HepG2 (cell line): Measurements from ENCODE around the gene CARMIL1. TPM values are rescaled to one million over a fixed set of nuclear protein-coding genes. Genes with fewer than 3 reads are reported as not detected.

Source experiments
- ATAC-seq: fragments of 200-7000 bp; cut with Tn5 transposase; 3 replicates; pipeline ENCODE4 v1.9.1; 2020; ENCODE audit warnings: mild to moderate bottlenecking, moderate library complexity
- BruUV-seq: library from RNA; stranded (reverse); fragments of 400-500 nt; replicated peaks from 2 replicates; lab custom pipeline; 2021; lab: Mats Ljungman, UMichigan
- CTCF ChIA-PET: fragments of 300-600 bp; formaldehyde crosslinking; extraction: SDS; loops from one replicate; lab custom pipeline; 2021; ENCODE audit warnings: low total read pairs, inconsistent platforms, low intra/inter-chr PET ratio; lab: Yijun Ruan, JAX
- POLR2A ChIA-PET: fragments of 350-600 bp; sonication (Branson Sonifier 250); formaldehyde crosslinking; loops from one replicate; lab custom pipeline; 2020; ENCODE audit warnings: antibody characterized with exemption, inconsistent platforms; lab: Yijun Ruan, JAX
- DNase-seq: peaks from one replicate; pipeline ENCODE4 v3.0.0-alpha.2; 2015; ENCODE audit warnings: low spot score
- FAIRE-seq: peaks from 3 replicates; lab custom pipeline; 2011; peaks lifted over from hg19 to GRCh38; lab: Jason Lieb, UNC
- H2AFZ ChIP-seq: one replicate; pipeline ENCODE4 v1.6.1; 2011; ENCODE audit warnings: low read length, inconsistent platforms
- H3K27ac ChIP-seq: fragments of 300-600 bp; 3 replicates; pipeline ENCODE4 v1.8.0; 2011; ENCODE audit warnings: mixed run types, mild to moderate bottlenecking, mixed read lengths, low read length, inconsistent platforms; ENCODE audit not compliant: insufficient read depth; ENCODE audit errors: extremely low read length
- H3K27me3 ChIP-seq, 2 experiments: fragments of 200-600 bp in 1 of 2; 2 replicates in 1 of 2; 3 replicates in 1 of 2; pipeline versions ENCODE4 v1.6.0 to v1.8.0; 2011; ENCODE audit warnings: low read length in 2 of 2, mild to moderate bottlenecking in 2 of 2, moderate library complexity in 2 of 2, inconsistent platforms in 1 of 2; ENCODE audit not compliant: insufficient read depth in 2 of 2, control insufficient read depth in 1 of 2
- H3K36me3 ChIP-seq, 2 experiments: fragments of 200-600 bp in 1 of 2; replicated peaks in 1 of 2; 2 replicates in 1 of 2; 3 replicates in 1 of 2; pipeline versions ENCODE4 v1.5.1 to v1.8.0; 2011; ENCODE audit warnings: low read length in 2 of 2, inconsistent platforms in 1 of 2; ENCODE audit not compliant: insufficient read depth in 2 of 2, control insufficient read depth in 1 of 2
- H3K4me1 ChIP-seq: 2 replicates; pipeline ENCODE4 v1.5.1; 2012; ENCODE audit warnings: low read length, inconsistent platforms; ENCODE audit not compliant: insufficient read depth
- H3K4me2 ChIP-seq: 2 replicates; pipeline ENCODE4 v1.6.0; 2011; ENCODE audit warnings: low read depth, low read length, inconsistent platforms
- H3K4me3 ChIP-seq, 3 experiments: fragments of 200-600 bp in 1 of 3; sonication (generic), shearing (Covaris generic) in 1 of 3; replicated peaks in 1 of 3; 2 replicates each; pipeline ENCODE4 v1.5.1; 2011 to 2016; ENCODE audit warnings: low read length in 3 of 3, inconsistent platforms in 2 of 3, low read depth in 2 of 3, mild to moderate bottlenecking in 2 of 3, control low read depth in 1 of 3, mixed read lengths in 1 of 3; ENCODE audit not compliant: insufficient read depth in 1 of 3
- H3K79me2 ChIP-seq: one replicate; pipeline ENCODE4 v1.6.1; 2011; ENCODE audit warnings: low read length, inconsistent platforms; ENCODE audit not compliant: insufficient read depth
- H3K9ac ChIP-seq: 2 replicates; pipeline ENCODE4 v1.6.0; 2011; ENCODE audit warnings: mild to moderate bottlenecking, low read depth, low read length, inconsistent platforms; ENCODE audit not compliant: insufficient read depth
- H3K9me3 ChIP-seq: 2 replicates; pipeline ENCODE4 v1.5.1; 2012; ENCODE audit warnings: mild to moderate bottlenecking, low read length
- H4K20me1 ChIP-seq: 2 replicates; pipeline ENCODE4 v1.6.0; 2011; ENCODE audit warnings: inconsistent platforms, mild to moderate bottlenecking, low read length, moderate library complexity; ENCODE audit not compliant: insufficient read depth
- BRCA1 ChIP-seq: sonication (generic); formaldehyde crosslinking; IDR thresholded peaks from 2 replicates; pipeline ENCODE4 v1.4.0; 2020; ENCODE audit warnings: missing genetic modification reagents
- EED ChIP-seq: sonication (generic); formaldehyde crosslinking; IDR thresholded peaks from 2 replicates; pipeline ENCODE4 v1.5.0; 2020; ENCODE audit warnings: mild to moderate bottlenecking, missing genetic modification reagents
- ERF ChIP-seq: IDR thresholded peaks from 2 replicates; pipeline ENCODE4 v1.6.1; 2018; ENCODE audit warnings: missing biosample characterization, missing genetic modification reagents
- IRF2 ChIP-seq: IDR thresholded peaks from 2 replicates; pipeline ENCODE4 v1.6.1; 2018; ENCODE audit warnings: missing genetic modification reagents, missing compliant biosample characterization
- MTF1 ChIP-seq: sonication (generic); formaldehyde crosslinking; IDR thresholded peaks from 2 replicates; pipeline ENCODE4 v1.5.0; 2020; ENCODE audit warnings: missing genetic modification reagents
- MTF2 ChIP-seq: sonication (generic); formaldehyde crosslinking; IDR thresholded peaks from 2 replicates; pipeline ENCODE4 v1.5.0; 2020; ENCODE audit warnings: missing genetic modification reagents, borderline replicate concordance
- RAD21 ChIP-seq: fragments of 450-650 bp; formaldehyde crosslinking; IDR thresholded peaks from 2 replicates; pipeline ENCODE4 v1.5.0; 2020; ENCODE audit warnings: mild to moderate bottlenecking
- RAD51 ChIP-seq: fragments of 450-650 bp; IDR thresholded peaks from 2 replicates; pipeline ENCODE4 v1.6.1; 2016; ENCODE audit warnings: borderline replicate concordance
- RFX1 ChIP-seq: fragments of 450-650 bp; IDR thresholded peaks from 2 replicates; pipeline ENCODE4 v1.6.1; 2017
- SNAI1 ChIP-seq: sonication (generic); formaldehyde crosslinking; IDR thresholded peaks from 2 replicates; pipeline ENCODE4 v1.5.0; 2020; ENCODE audit warnings: mild to moderate bottlenecking, missing genetic modification reagents, borderline replicate concordance
- STAG1 ChIP-seq: sonication (generic); formaldehyde crosslinking; IDR thresholded peaks from 2 replicates; pipeline ENCODE4 v1.4.0; 2020; ENCODE audit warnings: missing genetic modification reagents
- XRCC5 ChIP-seq: fragments of 200-400 bp; formaldehyde crosslinking; optimal IDR thresholded peaks from 2 replicates; pipeline ENCODE3; 2017; ENCODE audit warnings: mild to moderate bottlenecking, low read length
- ZFP36L1 ChIP-seq: sonication (generic); formaldehyde crosslinking; IDR thresholded peaks from 2 replicates; pipeline ENCODE4 v1.8.0; 2022; ENCODE audit warnings: mild to moderate bottlenecking, missing genetic modification reagents, moderate library complexity
- ZNF205 ChIP-seq: IDR thresholded peaks from 2 replicates; pipeline ENCODE4 v1.6.1; 2018; ENCODE audit warnings: missing biosample characterization, missing genetic modification reagents
- ZNF367 ChIP-seq: sonication (generic); formaldehyde crosslinking; IDR thresholded peaks from 2 replicates; pipeline ENCODE4 v1.4.0; 2020; ENCODE audit warnings: missing genetic modification reagents, borderline replicate concordance
- ZNF547 ChIP-seq: sonication (generic); formaldehyde crosslinking; IDR thresholded peaks from 2 replicates; pipeline ENCODE4 v1.5.1; 2020; ENCODE audit warnings: mild to moderate bottlenecking, missing genetic modification reagents
- ZNF552 ChIP-seq: sonication (generic); formaldehyde crosslinking; IDR thresholded peaks from 2 replicates; pipeline ENCODE4 v1.9.0; 2022; ENCODE audit warnings: missing genetic modification reagents, mild to moderate bottlenecking, borderline replicate concordance
- ZNF607 ChIP-seq: sonication (generic); formaldehyde crosslinking; IDR thresholded peaks from 2 replicates; pipeline ENCODE4 v1.5.1; 2020; ENCODE audit warnings: missing genetic modification reagents, mild to moderate bottlenecking, borderline replicate concordance
- ZSCAN22 ChIP-seq: sonication (generic); formaldehyde crosslinking; IDR thresholded peaks from 2 replicates; pipeline ENCODE4 v1.4.0; 2020; ENCODE audit warnings: mild to moderate bottlenecking, missing genetic modification reagents
- WGBS: methylation state at CpG from one replicate; pipeline ENCODE4 v1.1.6; 2017; ENCODE audit warnings: low lambda C conversion rate; 5-methylcytosine and 5-hydroxymethylcytosine counted together
- in situ Hi-C: cut with HindIII; loops from 2 replicates; pipeline ENCODE4 v1.10.0; 2017; ENCODE audit warnings: low pct_unique_long_range_greater_than_20kb; ENCODE audit not compliant: extremely low pct_ligation_motif_present
- intact Hi-C: fragments of 100-400 bp; cut with micrococcal nuclease; formaldehyde crosslinking; loops from one replicate; pipeline ENCODE4 v1.10.0; 2022; ENCODE audit not compliant: unreplicated experiment
- polyA plus RNA-seq, 8 experiments: library from polyadenylated mRNA; depleted of rRNA in 3 of 8; stranded (reverse) in 7 of 8; unstranded in 1 of 8; fragments of >200 nt; fragmentation: Illumina TruSeq in 4 of 8; extraction: Trizol in 4 of 8; gene quantifications; 2 replicates each; pipeline versions ENCODE4 v1.2.1 to v1.2.3, GENCODE V29; 2011 to 2016; ENCODE audit warnings: low read depth in 4 of 8, missing spikeins in 1 of 8, mixed read lengths in 1 of 8; ENCODE audit not compliant: insufficient read depth in 1 of 8
- total RNA-seq, 5 experiments: library from RNA; depleted of rRNA; stranded (reverse); fragments of >200 nt; fragmentation: Illumina TruSeq; extraction: Trizol; gene quantifications; 2 replicates each; pipeline ENCODE4 v1.2.3, GENCODE V29; 2016; ENCODE audit warnings: low read depth in 1 of 5
- TF ChIP-seq, protein P1 (sequence below): sonication (generic); formaldehyde crosslinking; IDR thresholded peaks from 2 replicates; pipeline ENCODE4 v1.8.1; 2023; ENCODE audit warnings: mild to moderate bottlenecking, missing genetic modification reagents, borderline replicate concordance
- TF ChIP-seq, protein P2 (sequence below): sonication (generic); formaldehyde crosslinking; IDR thresholded peaks from 2 replicates; pipeline ENCODE4 v1.4.0; 2020; ENCODE audit warnings: missing genetic modification reagents
- TF ChIP-seq, protein P3 (sequence below): sonication (generic); formaldehyde crosslinking; IDR thresholded peaks from 2 replicates; pipeline ENCODE4 v1.4.0; 2020; ENCODE audit warnings: missing genetic modification reagents
- TF ChIP-seq, protein P4 (sequence below): sonication (generic); formaldehyde crosslinking; IDR thresholded peaks from 2 replicates; pipeline ENCODE4 v1.4.0; 2020; ENCODE audit warnings: mild to moderate bottlenecking, missing genetic modification reagents
- TF ChIP-seq, protein P5 (sequence below): sonication (generic); formaldehyde crosslinking; IDR thresholded peaks from 2 replicates; pipeline ENCODE4 v1.8.1; 2023; ENCODE audit warnings: missing genetic modification reagents, mild to moderate bottlenecking, borderline replicate concordance

CARMIL1 gene
- total and polyA plus RNA-seq, 2 of the 13 experiments (the other 11 are each of a cell fraction or from before 2014, with no cell fraction given) = 1.8 to 2.6 TPM

DNA sequence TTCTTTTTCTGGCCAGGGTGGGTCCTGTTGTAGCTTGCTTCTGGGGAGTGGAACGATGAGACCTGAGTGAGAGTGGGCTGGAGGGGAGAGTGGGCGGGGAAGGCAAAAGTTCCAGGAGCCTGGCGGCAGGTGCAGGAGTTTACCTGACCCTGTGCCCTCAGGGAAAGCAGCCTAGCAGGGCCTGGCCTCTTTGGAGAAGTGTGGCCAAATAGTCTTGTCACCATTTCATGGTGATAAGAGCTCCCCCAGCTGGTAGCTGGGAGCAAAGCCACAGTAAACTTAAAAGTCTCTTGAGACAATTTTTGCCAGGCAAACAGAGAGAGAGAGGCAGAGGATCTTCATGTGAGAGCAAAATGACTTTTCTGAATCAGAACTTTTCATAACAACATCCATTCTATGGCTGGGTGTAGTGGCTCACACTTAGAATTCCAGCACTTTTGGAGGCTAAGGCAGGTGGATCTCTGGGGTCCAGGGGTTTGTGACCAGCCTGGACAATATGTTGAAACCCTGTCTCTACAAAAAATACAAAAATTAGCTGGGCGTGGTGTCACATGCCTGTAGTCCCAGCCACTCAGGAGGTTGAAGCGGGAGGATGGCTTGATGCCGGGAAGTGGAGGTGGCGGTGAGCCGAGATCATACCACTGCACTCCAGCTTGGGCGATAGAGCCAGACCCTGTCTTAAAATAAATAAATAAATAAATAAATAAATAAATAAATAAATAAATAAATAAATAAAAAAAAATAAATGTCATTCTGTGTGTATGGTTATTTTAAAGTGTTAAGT lies 211.0 kb downstream of the CARMIL1 start:
- H3K27ac ChIP-seq = no peak overlapping the region
- H3K9ac ChIP-seq = no peak overlapping the region
- no peak overlapping the region for H3K4me2 ChIP-seq
- intact Hi-C loops = loop anchor here (1.0 to 2.0 kb wide), 4 partner anchors 113 to 267 kb away; no protein-coding TSS in a partner anchor
- no peak overlapping the region for H3K4me3 ChIP-seq
- H4K20me1 ChIP-seq = no peaks in the 10 kb centered on the region
- no peaks in the 10 kb centered on the region for H3K36me3 ChIP-seq
- ATAC-seq (peak; percentile 99), DNase-seq (peak; percentile 76), FAIRE-seq (peak; percentile 97)
- H3K27me3 ChIP-seq = no peaks in the 10 kb centered on the region
- no peaks in the 10 kb centered on the region for H3K79me2 ChIP-seq
- POLR2A ChIA-PET = no interaction called here
- in situ Hi-C loops = loop anchor here (5.0 kb wide), 1 partner anchor 218 kb away; no protein-coding TSS in a partner anchor
- no peak overlapping the region for H2AFZ ChIP-seq
- CTCF ChIA-PET = interaction anchor here (1.1 to 2.9 kb wide), 4 partner anchors 112 to 267 kb away, joined by 6 to 37 read pairs (median 18); partner anchors contain the start of gene CARMIL1
- no peaks in the 10 kb centered on the region for H3K9me3 ChIP-seq
- H3K4me1 ChIP-seq = no peaks in the 10 kb centered on the region
- WGBS = 55% methylated on average over 9 of the region's 9 CpGs
- BruUV-seq = no TSS peak
- TF ChIP-seq ZFP36L1 (CRISPR knock-in tag) = no peak
- TF ChIP-seq ERF (CRISPR knock-in tag) = no peak
- TF ChIP-seq XRCC5 = peak; percentile 73
- 0 out of 2 replicates have a peak, but pooled peaks have one; percentile 63 for TF ChIP-seq ZNF547 (CRISPR knock-in tag)
- TF ChIP-seq, protein P1, sequence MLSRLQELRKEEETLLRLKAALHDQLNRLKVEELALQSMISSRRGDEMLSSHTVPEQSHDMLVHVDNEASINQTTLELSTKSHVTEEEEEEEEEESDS = no peak
- TF ChIP-seq MTF1 (CRISPR knock-in tag) = no peak
- peak; percentile 24; the same call in 1 of the 2 replicates for TF ChIP-seq ZNF607 (CRISPR knock-in tag)
- TF ChIP-seq ZSCAN22 (CRISPR knock-in tag) = no peak
- TF ChIP-seq ZNF552 = no peak
- TF ChIP-seq, protein P2, sequence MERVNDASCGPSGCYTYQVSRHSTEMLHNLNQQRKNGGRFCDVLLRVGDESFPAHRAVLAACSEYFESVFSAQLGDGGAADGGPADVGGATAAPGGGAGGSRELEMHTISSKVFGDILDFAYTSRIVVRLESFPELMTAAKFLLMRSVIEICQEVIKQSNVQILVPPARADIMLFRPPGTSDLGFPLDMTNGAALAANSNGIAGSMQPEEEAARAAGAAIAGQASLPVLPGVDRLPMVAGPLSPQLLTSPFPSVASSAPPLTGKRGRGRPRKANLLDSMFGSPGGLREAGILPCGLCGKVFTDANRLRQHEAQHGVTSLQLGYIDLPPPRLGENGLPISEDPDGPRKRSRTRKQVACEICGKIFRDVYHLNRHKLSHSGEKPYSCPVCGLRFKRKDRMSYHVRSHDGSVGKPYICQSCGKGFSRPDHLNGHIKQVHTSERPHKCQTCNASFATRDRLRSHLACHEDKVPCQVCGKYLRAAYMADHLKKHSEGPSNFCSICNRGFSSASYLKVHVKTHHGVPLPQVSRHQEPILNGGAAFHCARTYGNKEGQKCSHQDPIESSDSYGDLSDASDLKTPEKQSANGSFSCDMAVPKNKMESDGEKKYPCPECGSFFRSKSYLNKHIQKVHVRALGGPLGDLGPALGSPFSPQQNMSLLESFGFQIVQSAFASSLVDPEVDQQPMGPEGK = peak; percentile 16; the same call in 1 of the 2 replicates
- TF ChIP-seq BRCA1 (CRISPR knock-in tag) = no peak
- no peak for TF ChIP-seq RAD51
- no peak for TF ChIP-seq MTF2 (CRISPR knock-in tag)
- TF ChIP-seq, protein P3, sequence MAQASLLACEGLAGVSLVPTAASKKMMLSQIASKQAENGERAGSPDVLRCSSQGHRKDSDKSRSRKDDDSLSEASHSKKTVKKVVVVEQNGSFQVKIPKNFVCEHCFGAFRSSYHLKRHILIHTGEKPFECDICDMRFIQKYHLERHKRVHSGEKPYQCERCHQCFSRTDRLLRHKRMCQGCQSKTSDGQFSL (CRISPR knock-in tag) = no peak
- TF ChIP-seq, protein P4, sequence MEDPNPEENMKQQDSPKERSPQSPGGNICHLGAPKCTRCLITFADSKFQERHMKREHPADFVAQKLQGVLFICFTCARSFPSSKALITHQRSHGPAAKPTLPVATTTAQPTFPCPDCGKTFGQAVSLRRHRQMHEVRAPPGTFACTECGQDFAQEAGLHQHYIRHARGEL (CRISPR knock-in tag) = no peak
- TF ChIP-seq RAD21 (CRISPR knock-in tag) = peak; percentile 80
- TF ChIP-seq, protein P5, sequence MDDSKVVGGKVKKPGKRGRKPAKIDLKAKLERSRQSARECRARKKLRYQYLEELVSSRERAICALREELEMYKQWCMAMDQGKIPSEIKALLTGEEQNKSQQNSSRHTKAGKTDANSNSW (CRISPR knock-in tag) = no peak
- TF ChIP-seq IRF2 (CRISPR knock-in tag) = peak; percentile 39; the same call in 1 of the 2 replicates
- no peak for TF ChIP-seq RFX1
- TF ChIP-seq EED (CRISPR knock-in tag) = no peak
- no peak for TF ChIP-seq ZNF367 (CRISPR knock-in tag)
- TF ChIP-seq STAG1 (CRISPR knock-in tag) = peak; percentile 88
- 0 out of 2 replicates have a peak, but pooled peaks have one; percentile 37 for TF ChIP-seq SNAI1
- TF ChIP-seq ZNF205 = no peak
